NCI-H128 (cell line): ENCODE results near the gene NRXN3.

Experiments used
- DNase-seq: peaks from one replicate; lab custom pipeline; 2025; ENCODE audit not compliant: unreplicated experiment; lab: John Stamatoyannopoulos, UW

NRXN3 gene

GRCh38 chr14:79899610-79900009 lies 1729.4 kb downstream of the NRXN3 start:
- no peak for DNase-seq

- DNase-seq: no peak
Measured at GRCh38 chr14:79904497-79904896, 1734.3 kb downstream of the NRXN3 start.

GRCh38 chr14:79906994-79907393 lies 1736.8 kb downstream of the NRXN3 start:
- DNase-seq: no peak

- DNase-seq: no peak
Measured at GRCh38 chr14:79910086-79910485, 1739.9 kb downstream of the NRXN3 start.

- no peak for DNase-seq
Measured at GRCh38 chr14:79911744-79912143, 1741.6 kb downstream of the NRXN3 start.

- DNase-seq: no peak
Measured at GRCh38 chr14:79914595-79914994, 1744.4 kb downstream of the NRXN3 start.

- DNase-seq: no peak
Measured at GRCh38 chr14:79915406-79915805, 1745.2 kb downstream of the NRXN3 start.

- no peak for DNase-seq
Measured at GRCh38 chr14:79916281-79916680, 1746.1 kb downstream of the NRXN3 start.

GRCh38 chr14:79916892-79917291 lies 1746.7 kb downstream of the NRXN3 start:
- no peak for DNase-seq
